HG03558 (cell line): ENCODE measurements around the gene KRT38.

Source experiments
- ATAC-seq: cut with Tn5 transposase; IDR thresholded peaks from one replicate; pipeline ENCODE4 v1.9.1; 2021; ENCODE audit warnings: moderate number of reproducible peaks; ENCODE audit not compliant: unreplicated experiment; ENCODE audit errors: extremely low read depth

Gene KRT38

GRCh38 chr17:41440531-41441033 is at the start of gene KRT38:
Gene KRT38, minus strand, starts transcription at chr17:41440983. Its CDS starts 62 bp downstream, at chr17:41440921.
- no peak for ATAC-seq

- no peak for ATAC-seq
Measured at GRCh38 chr17:41489531-41489930, 48.7 kb upstream of the KRT38 start, which contains the start of gene KRT36. Gene KRT36, minus strand, starts transcription at chr17:41489910. Its CDS starts 46 bp downstream, at chr17:41489864.

- ATAC-seq = no peak
Measured at GRCh38 chr17:41486809-41487530, 46.2 kb upstream of the KRT38 start.

GRCh38 chr17:41486316-41486715 is 45.5 kb upstream of the KRT38 start:
- no peak for ATAC-seq

- ATAC-seq = no peak
Measured at GRCh38 chr17:41484920-41485904, 44.4 kb upstream of the KRT38 start.

GRCh38 chr17:41483991-41484826 is 43.4 kb upstream of the KRT38 start:
- ATAC-seq = no peak

- ATAC-seq = no peak
Measured at GRCh38 chr17:41483531-41483930, 42.7 kb upstream of the KRT38 start.

GRCh38 chr17:41481036-41481435 is 40.3 kb upstream of the KRT38 start, which contains the start of gene KRT35:
Gene KRT35, minus strand, starts transcription at chr17:41481151. Its CDS starts 54 bp downstream, at chr17:41481097.
- no peak for ATAC-seq

GRCh38 chr17:41480581-41480980 is 39.8 kb upstream of the KRT38 start:
- ATAC-seq = no peak

GRCh38 chr17:41480136-41480535 is 39.4 kb upstream of the KRT38 start:
- no peak for ATAC-seq

- ATAC-seq = no peak
Measured at GRCh38 chr17:41478237-41478636, 37.5 kb upstream of the KRT38 start.

- no peak for ATAC-seq
Measured at GRCh38 chr17:41476866-41477815, 36.4 kb upstream of the KRT38 start.

GRCh38 chr17:41475421-41475820 is 34.6 kb upstream of the KRT38 start:
- no peak for ATAC-seq

- ATAC-seq = no peak
Measured at GRCh38 chr17:41474863-41475262, 34.1 kb upstream of the KRT38 start.

- ATAC-seq = no peak
Measured at GRCh38 chr17:41468346-41468745, 27.6 kb upstream of the KRT38 start.

- ATAC-seq = no peak
Measured at GRCh38 chr17:41467561-41467960, 26.8 kb upstream of the KRT38 start.

- ATAC-seq = no peak
Measured at GRCh38 chr17:41466988-41467387, 26.2 kb upstream of the KRT38 start, which contains the start of gene KRT32. Gene KRT32, minus strand, starts transcription at chr17:41467386. Its CDS starts 61 bp downstream, at chr17:41467325.

- no peak for ATAC-seq
Measured at GRCh38 chr17:41464682-41465081, 23.9 kb upstream of the KRT38 start.

- ATAC-seq = no peak
Measured at GRCh38 chr17:41464173-41464572, 23.4 kb upstream of the KRT38 start.
